Common myeloid progenitor, CD34-positive (primary cell): Measurements from ENCODE around the gene SYNDIG1.

Experiments
- CTCF ChIA-PET: fragments of 350-600 bp; sonication (Branson Sonifier 250); formaldehyde crosslinking; loops from one replicate; lab custom pipeline; 2021; ENCODE audit warnings: antibody characterized with exemption; lab: Charles Lee
- POLR2A ChIA-PET: fragments of 350-600 bp; sonication (Branson Sonifier 250); formaldehyde crosslinking; loops from one replicate; lab custom pipeline; 2021; ENCODE audit warnings: antibody characterized with exemption; lab: Charles Lee
- DNase-seq, 3 donors: peaks; one replicate each; pipeline versions ENCODE4 v3.0.0 to v3.0.0-alpha.2; 2013
- H3K27ac ChIP-seq, 2 experiments: 1 replicate in 1 of 2; 2 replicates in 1 of 2; pipeline ENCODE4 v1.7.0; 2013; ENCODE audit warnings: inconsistent platforms in 2 of 2, low read length in 2 of 2, mild to moderate bottlenecking in 2 of 2, low read depth in 1 of 2, moderate library complexity in 1 of 2; ENCODE audit not compliant: severe bottlenecking in 2 of 2, insufficient read depth in 1 of 2, poor library complexity in 1 of 2
- H3K27me3 ChIP-seq, 5 experiments: replicated peaks in 2 of 5; 1 replicate in 3 of 5; 2 replicates in 2 of 5; pipeline versions ENCODE4 v1.6.1 to v1.7.0; 2013; ENCODE audit warnings: low read length in 4 of 5, mild to moderate bottlenecking in 2 of 5, moderate library complexity in 2 of 5, inconsistent platforms in 1 of 5; ENCODE audit not compliant: insufficient read depth in 5 of 5, control insufficient read depth in 4 of 5
- H3K36me3 ChIP-seq, 4 experiments: 1 replicate in 2 of 4; 2 replicates in 2 of 4; pipeline versions ENCODE4 v1.6.1 to v1.7.0; 2013; ENCODE audit warnings: low read length in 3 of 4, control low read depth in 1 of 4, mild to moderate bottlenecking in 1 of 4; ENCODE audit not compliant: control insufficient read depth in 4 of 4, insufficient read depth in 4 of 4
- H3K4me1 ChIP-seq, 4 experiments: 1 replicate in 3 of 4; 2 replicates in 1 of 4; pipeline versions ENCODE4 v1.6.1 to v1.7.1; 2013; ENCODE audit warnings: low read length in 3 of 4, mild to moderate bottlenecking in 3 of 4, control low read depth in 1 of 4, inconsistent platforms in 1 of 4, moderate library complexity in 1 of 4; ENCODE audit not compliant: control insufficient read depth in 4 of 4, insufficient read depth in 4 of 4; ENCODE audit errors: control extremely low read depth in 1 of 4
- H3K4me3 ChIP-seq, 7 experiments: 1 replicate in 4 of 7; 2 replicates in 3 of 7; pipeline versions ENCODE4 v1.5.1 to v1.7.0; 2013; ENCODE audit warnings: mild to moderate bottlenecking in 7 of 7, low read length in 6 of 7, moderate library complexity in 6 of 7, inconsistent platforms in 2 of 7, low read depth in 2 of 7, control low read depth in 1 of 7; ENCODE audit not compliant: insufficient read depth in 4 of 7, control insufficient read depth in 1 of 7; ENCODE audit errors: extremely low read depth in 1 of 7
- H3K9me3 ChIP-seq, 5 experiments: 1 replicate in 4 of 5; 2 replicates in 1 of 5; pipeline versions ENCODE4 v1.6.1 to v1.7.1; 2013; ENCODE audit warnings: low read length in 4 of 5, mild to moderate bottlenecking in 2 of 5, inconsistent platforms in 1 of 5, low read depth in 1 of 5, moderate library complexity in 1 of 5; ENCODE audit not compliant: control insufficient read depth in 4 of 5, insufficient read depth in 2 of 5; ENCODE audit errors: control extremely low read depth in 1 of 5
- WGBS: methylation state at CpG from one replicate; pipeline ENCODE4 v1.1.5; 2013; ENCODE audit not compliant: insufficient coverage; 5-methylcytosine and 5-hydroxymethylcytosine counted together

SYNDIG1 gene

DNA sequence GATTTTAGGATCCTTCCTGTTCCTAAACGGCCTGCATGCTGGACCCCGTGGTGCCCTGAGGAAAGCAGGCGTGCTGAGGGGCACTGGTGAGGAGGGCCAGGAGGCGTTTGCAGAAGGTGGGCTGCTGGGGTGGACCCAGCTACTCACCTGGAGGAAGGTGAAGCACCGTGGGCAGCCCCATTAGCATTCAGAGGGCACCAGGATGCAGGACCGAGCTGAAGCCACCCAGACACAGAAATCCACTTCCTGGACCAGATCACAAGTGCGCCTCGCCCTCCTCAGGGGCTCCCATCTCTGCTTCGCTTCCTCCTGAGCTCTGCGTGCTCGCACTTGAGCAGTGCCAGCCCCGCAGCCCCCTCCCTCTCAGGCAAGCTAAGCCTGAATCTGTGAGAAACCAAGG is 187.0 kb downstream of the SYNDIG1 start:
- Histone ChIP-seq H3K4me3 (no peak overlapping the region), H3K36me3 (no peaks in the 10 kb centered on the region), H3K4me1 (peaks cover 0 to 7% (median 0%) of the 10 kb centered on the region in 4 experiments), H3K9me3 (no peaks in the 10 kb centered on the region), H3K27ac (no peak overlapping the region), H3K27me3 (no peaks in the 10 kb centered on the region)
- no peak for DNase-seq
- 92% methylated on average over 4 of the region's 12 CpGs for WGBS
- POLR2A ChIA-PET: no interaction called here
- CTCF ChIA-PET: no interaction called here

DNA sequence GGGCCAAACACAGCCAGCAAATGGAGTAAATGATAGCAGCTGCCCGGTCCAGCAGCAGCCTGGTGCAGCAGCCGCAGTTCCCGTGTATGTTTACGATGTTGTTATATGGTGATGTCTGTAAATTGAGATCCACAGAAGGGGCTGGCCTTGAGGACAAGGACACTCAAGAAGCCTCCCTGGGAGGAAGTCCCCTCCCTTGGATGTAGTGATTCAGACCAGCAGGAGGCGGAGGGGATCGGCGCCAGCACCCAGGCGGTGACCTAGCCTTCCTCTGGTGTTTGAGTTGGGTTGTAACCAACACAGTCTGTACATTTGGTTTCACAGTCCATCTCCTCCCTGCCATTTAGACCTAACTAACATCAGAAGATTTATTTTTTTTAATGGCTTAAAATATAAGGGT is 187.8 kb downstream of the SYNDIG1 start:
- Histone ChIP-seq H3K27me3 (peaks cover 0 to 3% (median 0%) of the 10 kb centered on the region in 5 experiments), H3K4me1 (no peaks in the 10 kb centered on the region), H3K9me3 (no peaks in the 10 kb centered on the region), H3K27ac (no peak overlapping the region), H3K36me3 (no peaks in the 10 kb centered on the region), H3K4me3 (no peak overlapping the region)
- 97% methylated on average over 6 of the region's 8 CpGs for WGBS
- CTCF ChIA-PET: no interaction called here
- POLR2A ChIA-PET: no interaction called here
- no peak for DNase-seq

DNA sequence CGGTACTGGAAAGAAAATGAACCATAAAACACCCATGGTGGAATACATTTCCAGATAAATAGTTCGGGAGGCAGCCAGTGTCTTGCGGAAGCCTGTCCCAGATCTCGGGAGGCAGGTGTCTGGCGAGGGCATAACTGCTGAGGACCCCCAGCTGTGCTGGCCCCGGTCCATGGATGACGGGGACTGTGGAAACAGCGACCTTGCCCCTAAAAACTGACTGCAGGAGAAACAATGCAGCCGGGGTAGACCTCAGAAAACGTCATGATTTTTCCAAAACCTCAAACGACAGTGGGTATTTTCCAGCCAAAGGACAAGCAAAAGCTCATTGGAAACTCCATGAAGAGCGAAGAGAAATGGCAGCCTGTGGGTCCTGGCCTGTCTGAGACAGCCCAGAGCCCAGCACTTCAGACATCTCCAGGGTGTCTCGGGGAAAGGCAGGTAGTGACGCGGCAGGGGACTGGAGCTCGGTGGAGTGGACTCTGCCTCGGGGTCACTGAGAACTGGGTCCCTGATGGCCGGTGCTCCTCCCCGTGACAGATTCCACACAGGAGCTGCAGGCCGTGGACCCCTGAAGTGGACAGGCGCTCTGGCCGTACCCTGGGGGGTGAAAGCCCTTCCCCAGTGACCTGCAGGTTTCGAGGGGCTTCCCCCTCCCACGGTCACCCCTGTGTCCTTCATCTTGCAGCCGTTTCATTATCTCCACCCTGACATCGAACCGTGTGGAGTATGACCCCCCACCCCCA is 188.6 kb downstream of the SYNDIG1 start:
- no peaks in the 10 kb centered on the region for H3K4me1 ChIP-seq
- no peaks in the 10 kb centered on the region for H3K36me3 ChIP-seq
- CTCF ChIA-PET: interaction anchor here (1.0 kb wide), 1 partner anchor 12 kb away, joined by 4 read pairs; no protein-coding TSS in a partner anchor
- H3K4me3 ChIP-seq: no peak overlapping the region
- WGBS: 95% methylated on average over 24 of the region's 27 CpGs
- H3K27ac ChIP-seq: no peak overlapping the region
- DNase-seq: no peak
- H3K9me3 ChIP-seq: no peaks in the 10 kb centered on the region
- peaks cover 0 to 9% (median 0%) of the 10 kb centered on the region in 5 experiments for H3K27me3 ChIP-seq
- POLR2A ChIA-PET: interaction anchor here (0.6 kb wide), 1 partner anchor 13 kb away, joined by 3 read pairs; no protein-coding TSS in a partner anchor

DNA sequence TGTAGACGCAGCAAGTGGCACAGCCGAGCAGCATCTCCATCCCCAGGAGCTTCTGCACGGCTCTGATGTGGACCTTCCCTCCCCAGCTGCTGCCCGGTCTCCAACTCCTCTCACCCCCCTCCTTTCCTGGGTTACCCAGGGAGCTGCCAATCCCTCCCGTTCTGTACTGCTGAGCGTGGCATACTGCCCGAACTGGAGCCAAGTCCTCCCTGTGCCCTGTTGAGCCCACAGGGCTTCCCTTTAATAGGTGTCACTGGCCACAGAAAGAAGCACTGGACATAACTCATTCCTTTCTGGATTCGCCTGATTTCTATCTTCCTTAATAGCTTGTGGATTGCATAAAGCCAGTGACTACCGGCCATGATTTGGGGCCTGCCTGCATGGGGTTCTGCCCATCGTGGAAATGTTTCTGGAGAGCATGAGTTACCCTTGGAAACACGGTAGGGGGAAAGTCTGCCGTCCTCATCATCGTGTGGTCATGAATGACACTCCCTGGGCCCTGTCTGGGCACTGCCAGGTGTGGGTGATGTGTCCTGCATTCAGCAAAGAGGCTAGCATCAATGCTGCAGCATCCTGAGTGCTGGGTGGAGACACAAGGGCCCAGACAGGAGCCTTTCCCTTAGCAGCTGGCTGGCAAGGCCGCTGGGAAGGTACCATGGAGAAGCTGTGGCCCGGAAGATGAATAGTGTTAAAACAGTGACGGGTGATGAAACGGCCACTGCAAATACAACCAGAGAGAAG is 189.7 kb downstream of the SYNDIG1 start:
- H3K4me3 ChIP-seq: no peak overlapping the region
- 94% methylated on average over 16 of the region's 17 CpGs for WGBS
- ChIA-PET CTCF (interaction anchor here (0.9 to 1.0 kb wide), 2 partner anchors 10 to 13 kb away, joined by 3 to 4 read pairs; no protein-coding TSS in a partner anchor), POLR2A (interaction anchor here (0.6 kb wide), 1 partner anchor 14 kb away, joined by 3 read pairs; no protein-coding TSS in a partner anchor)
- H3K36me3 ChIP-seq: no peaks in the 10 kb centered on the region
- H3K9me3 ChIP-seq: no peaks in the 10 kb centered on the region
- H3K27me3 ChIP-seq: peaks cover 0 to 10% (median 0%) of the 10 kb centered on the region in 5 experiments
- no peaks in the 10 kb centered on the region for H3K4me1 ChIP-seq
- H3K27ac ChIP-seq: no peak overlapping the region
- DNase-seq: no peak

DNA sequence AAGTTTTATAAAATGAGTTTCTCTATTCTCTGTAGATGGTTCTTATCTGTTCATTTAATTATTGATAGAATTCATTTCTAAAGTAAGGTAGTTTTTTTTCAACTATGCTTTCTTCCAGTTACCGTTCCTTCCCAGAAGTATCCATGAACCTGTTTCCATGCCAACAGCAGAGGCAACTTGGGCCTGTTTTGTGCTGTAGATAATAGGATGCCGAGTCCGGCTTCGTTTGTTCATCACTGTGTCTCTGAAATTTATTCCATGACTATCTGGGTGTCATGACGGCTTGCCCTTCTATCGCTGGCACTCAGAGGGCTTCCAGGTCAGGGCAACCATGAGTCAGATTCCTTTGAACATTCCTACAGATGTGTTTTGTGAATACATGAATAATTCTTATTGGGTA is 190.4 kb downstream of the SYNDIG1 start:
- no peak for DNase-seq

DNA sequence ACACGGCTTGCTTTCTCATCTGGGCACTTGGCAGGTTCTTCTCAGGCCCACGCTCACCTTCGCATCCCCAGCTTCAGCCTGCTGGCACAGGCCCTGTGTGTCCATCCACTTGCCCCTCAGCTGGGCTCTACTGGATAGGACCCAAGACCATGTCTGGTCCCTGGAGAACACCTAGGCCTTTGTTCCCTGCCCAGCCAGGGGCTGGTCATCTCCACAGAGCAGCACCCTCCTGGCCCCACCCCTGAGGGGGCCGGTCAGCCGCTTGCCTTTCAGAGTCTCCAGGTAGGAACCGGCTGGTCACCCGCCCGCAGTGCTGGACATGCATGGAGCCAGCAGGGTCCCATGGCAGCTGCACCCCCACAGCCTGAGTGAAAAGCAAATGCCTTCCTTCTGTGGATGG is 191.2 kb downstream of the SYNDIG1 start:
- CTCF ChIA-PET: no interaction called here
- 98% methylated on average over 8 of the region's 8 CpGs for WGBS
- no peaks in the 10 kb centered on the region for H3K4me1 ChIP-seq
- no peak overlapping the region for H3K4me3 ChIP-seq
- DNase-seq: no peak
- no peak overlapping the region for H3K27ac ChIP-seq
- POLR2A ChIA-PET: no interaction called here
- no peaks in the 10 kb centered on the region for H3K9me3 ChIP-seq
- peaks cover 0 to 12% (median 0%) of the 10 kb centered on the region in 5 experiments for H3K27me3 ChIP-seq
- no peaks in the 10 kb centered on the region for H3K36me3 ChIP-seq

More for the DNA sequence above, 190.4 kb downstream of the SYNDIG1 start:
- peaks cover 0 to 12% (median 0%) of the 10 kb centered on the region in 5 experiments for H3K27me3 ChIP-seq
- POLR2A ChIA-PET: no interaction called here
- H3K4me3 ChIP-seq: no peak overlapping the region
- CTCF ChIA-PET: no interaction called here
- H3K9me3 ChIP-seq: no peaks in the 10 kb centered on the region
- no peaks in the 10 kb centered on the region for H3K4me1 ChIP-seq
- 97% methylated on average over 6 of the region's 6 CpGs for WGBS
- H3K36me3 ChIP-seq: no peaks in the 10 kb centered on the region
- no peak overlapping the region for H3K27ac ChIP-seq

DNA sequence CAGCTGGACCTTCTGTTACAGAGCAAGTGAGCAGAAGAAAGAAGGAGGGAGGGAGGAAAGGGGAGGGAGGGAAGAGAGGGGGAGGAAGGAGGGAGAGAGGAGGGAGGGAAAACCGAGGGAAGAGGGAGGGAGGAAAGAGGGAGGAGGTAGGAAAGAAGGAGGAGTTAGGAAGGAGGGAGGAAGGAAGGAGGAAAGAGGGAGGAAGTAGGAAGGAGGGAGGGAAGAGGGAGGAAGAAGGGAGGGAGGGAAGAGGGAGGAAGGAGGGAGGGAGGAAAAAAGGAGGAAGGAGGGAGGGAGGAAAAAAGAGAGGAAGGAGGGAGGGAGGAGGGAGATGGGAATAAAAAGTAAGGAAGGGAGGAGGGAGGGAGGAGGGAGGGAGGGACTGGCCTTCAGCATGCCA is 191.8 kb downstream of the SYNDIG1 start:
- DNase-seq: no peak
- POLR2A ChIA-PET: no interaction called here
- 81% methylated on average over 1 of the region's 1 CpG for whole genome bisulfite sequencing
- Histone ChIP-seq H3K36me3 (no peaks in the 10 kb centered on the region), H3K27ac (no peak overlapping the region), H3K27me3 (peaks cover 0 to 12% (median 0%) of the 10 kb centered on the region in 5 experiments), H3K9me3 (no peaks in the 10 kb centered on the region), H3K4me3 (no peak overlapping the region), H3K4me1 (no peaks in the 10 kb centered on the region)
- CTCF ChIA-PET: no interaction called here
